ENCODE data around the gene NDUFS6.
"Not testable (repeated sequence)": the region's sequence is repeated elsewhere in the genome, so short reads cannot be mapped to it uniquely, and the experiment has no call there.

NDUFS6 gene

GRCh38 chr5:1799110-1799601, 2.1 kb upstream of the NDUFS6 start:
- peak; percentile 17 to 30 for ATAC-seq

DNA sequence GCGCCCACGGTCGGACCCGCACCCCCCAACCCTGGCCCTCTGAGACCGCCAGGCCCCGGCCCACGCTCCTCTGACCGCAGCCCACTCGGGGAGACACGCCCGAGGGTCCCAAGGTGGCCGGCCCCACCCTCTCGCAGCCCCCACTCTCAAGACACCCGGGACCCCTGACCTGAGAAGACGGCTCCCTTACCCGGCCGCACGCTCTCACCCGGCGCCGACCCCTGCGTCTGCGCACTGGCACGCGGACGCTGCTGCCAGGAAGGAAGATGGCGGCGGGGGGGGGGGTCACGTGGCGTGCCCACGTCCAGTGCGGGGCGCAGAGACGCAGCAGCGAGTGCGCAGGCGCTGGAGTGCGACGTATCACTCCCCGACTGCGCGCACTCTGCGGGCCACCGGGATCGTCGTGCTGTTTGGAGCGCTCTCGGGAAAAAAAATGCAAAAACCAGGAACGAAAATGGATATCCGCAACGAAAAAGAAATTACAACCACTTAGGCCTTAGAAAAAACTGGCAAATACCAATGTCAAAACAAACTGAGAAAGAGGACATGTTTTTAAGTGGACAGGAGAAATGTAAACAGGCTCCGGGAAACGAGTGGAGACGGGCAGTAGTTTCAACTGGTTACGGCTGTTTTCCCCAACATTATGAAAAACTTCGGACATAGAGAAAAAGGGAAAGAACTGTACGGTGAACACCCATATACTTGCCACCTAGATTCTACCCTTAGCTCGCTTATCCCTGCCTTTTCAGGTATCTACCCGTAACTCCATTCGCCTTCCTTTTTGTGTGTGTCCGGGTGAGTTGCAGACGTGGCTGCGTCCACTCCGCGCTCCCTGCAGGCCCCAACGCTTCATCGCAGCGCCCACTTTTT, 1.4 kb upstream of the NDUFS6 start, which contains the start of gene MRPL36:
MRPL36 (minus strand) TSS at position 236 of the 870 bp plus-strand sequence. CDS start 902 bp downstream, outside the sequence.
- peak; percentile 69 to 81 for ATAC-seq

- ATAC-seq: peak; percentile 46 to 59
Observed at GRCh38 chr5:1800472-1801221, 560 bp upstream of the NDUFS6 start.

GRCh38 chr5:1801967-1802295, 724 bp downstream of the NDUFS6 start:
- ATAC-seq: no peak

- ATAC-seq: no peak
Observed at GRCh38 chr5:1803192-1803591, 2.0 kb downstream of the NDUFS6 start.

DNA sequence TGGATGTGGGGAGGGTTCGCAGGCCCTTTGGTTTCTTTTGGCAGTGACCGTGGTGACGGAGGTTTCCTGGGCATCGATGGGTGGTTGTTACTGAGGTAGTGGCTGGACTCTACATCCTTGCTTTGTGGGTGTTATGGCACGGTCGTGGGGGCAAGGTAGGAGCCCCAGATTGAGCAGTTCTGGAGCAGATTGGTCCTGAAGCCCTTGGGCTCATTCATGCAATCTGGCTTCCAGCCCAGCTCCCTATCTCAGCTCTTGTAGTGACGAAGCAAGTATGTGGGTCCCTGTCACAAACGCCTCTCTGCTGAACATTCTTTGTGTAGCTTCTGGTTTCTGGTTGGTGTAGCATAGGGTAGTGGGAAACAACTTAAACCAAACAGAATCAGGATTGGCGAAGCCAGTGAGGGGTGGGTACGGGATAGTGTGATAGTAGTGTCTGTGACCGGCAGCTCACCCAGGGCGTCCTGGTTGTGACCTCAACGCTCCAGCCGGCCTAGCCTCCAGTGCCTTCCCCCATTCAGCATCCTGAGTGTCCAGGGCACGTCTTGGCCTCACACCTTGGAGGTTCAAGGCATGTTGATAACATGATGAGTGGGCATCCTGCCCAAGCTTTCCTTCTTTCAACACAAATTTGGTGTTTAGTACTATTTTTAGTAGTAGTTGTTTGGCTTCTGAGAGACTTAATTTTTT, 2.9 kb downstream of the NDUFS6 start:
- no peak for ATAC-seq

- no peak for ATAC-seq
Observed at GRCh38 chr5:1805326-1805725, 4.1 kb downstream of the NDUFS6 start.

- ATAC-seq: no peak
Observed at GRCh38 chr5:1805736-1806135, 4.5 kb downstream of the NDUFS6 start.

DNA sequence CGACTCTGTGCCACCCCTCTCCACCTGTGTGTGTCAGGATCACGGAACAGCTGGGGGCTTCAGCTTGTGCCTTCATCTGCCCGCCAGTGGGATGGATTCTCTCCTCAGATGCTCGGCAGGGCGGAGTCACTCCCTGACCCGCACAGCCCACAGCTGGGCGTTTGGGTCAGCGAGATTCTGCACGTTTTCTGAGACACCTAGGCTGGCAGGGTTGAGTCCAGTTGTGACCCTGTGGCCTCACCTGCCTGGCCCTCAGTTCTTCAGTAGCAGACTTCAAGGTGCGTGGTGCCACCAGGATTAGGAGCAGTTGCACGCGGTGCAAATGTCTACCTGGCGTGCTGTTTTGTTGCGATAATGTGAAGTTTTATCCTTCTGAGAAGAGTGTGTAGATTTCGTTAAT, 5.0 kb downstream of the NDUFS6 start:
- no peak for ATAC-seq

- ATAC-seq: no peak
Observed at GRCh38 chr5:1806974-1807373, 5.8 kb downstream of the NDUFS6 start.

DNA sequence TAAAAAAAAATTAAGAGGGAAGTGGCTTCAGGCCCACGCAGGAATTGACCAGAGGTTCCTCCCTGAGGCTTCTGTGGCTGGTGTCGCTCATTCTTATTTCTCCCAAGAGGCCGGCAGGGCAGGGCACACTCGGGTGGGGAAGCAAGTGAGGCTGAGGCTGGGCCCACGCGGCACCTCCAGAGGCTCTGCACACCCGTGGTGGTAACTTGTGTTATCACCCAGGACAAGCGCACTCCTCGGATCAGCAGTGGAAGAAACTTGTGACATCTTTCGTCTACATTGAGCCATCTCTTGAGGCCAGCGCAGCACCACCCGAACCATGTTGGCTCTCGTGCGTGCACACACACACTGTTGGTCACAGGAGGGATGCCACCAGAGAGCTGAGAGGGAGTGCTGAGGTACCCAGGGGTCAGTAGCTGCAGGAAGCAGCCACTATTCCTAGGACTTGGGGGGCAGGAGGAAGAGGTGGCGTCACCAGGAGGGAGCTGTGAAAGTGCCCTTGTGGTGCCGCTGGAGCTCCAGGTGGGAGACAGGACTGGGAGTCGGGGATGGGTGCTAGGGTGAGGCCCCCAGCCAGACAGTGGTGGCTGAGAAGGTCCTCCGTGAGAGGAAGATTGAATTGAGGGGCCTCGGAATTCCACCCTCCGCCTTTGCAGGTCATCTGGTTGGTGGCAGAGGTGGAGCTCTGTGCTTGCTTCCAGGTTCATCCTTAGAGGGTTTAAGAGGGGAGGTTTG, 6.4 kb downstream of the NDUFS6 start:
- no peak for ATAC-seq

- ATAC-seq: no peak
Observed at GRCh38 chr5:1808439-1808838, 7.2 kb downstream of the NDUFS6 start.

- ATAC-seq: no peak
Observed at GRCh38 chr5:1809416-1810035, 8.3 kb downstream of the NDUFS6 start.

DNA sequence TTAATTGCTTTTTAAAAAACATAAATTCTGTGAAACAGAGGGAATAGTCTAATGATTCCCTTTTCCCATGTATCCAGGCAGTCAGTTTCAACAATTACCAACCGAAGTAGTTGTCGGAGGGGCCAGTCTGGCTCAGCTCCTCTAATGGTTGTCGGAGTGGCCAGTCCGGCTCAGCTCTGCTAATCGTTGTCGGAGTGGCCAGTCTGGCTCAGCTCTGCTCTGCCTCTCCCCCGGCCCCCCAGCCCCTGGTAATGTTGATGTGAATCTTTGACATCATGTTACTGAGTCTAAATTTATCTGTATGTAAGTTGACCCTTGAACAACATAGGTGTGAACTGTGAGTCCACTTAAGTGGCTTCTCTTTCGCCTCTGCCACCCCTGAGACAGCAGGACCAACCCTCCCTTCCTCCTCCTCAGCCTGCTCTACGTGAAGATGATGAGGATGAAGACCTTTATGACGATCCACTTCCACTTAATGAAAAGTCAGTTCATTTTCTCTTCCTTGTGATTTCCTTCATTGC, 9.4 kb downstream of the NDUFS6 start:
- ATAC-seq: no peak

GRCh38 chr5:1814183-1815020, 13.2 kb downstream of the NDUFS6 start:
- no peak for ATAC-seq

GRCh38 chr5:1815071-1815786, 14.0 kb downstream of the NDUFS6 start:
- ATAC-seq: no peak

GRCh38 chr5:1815881-1816292, 14.7 kb downstream of the NDUFS6 start:
- no peak for ATAC-seq

DNA sequence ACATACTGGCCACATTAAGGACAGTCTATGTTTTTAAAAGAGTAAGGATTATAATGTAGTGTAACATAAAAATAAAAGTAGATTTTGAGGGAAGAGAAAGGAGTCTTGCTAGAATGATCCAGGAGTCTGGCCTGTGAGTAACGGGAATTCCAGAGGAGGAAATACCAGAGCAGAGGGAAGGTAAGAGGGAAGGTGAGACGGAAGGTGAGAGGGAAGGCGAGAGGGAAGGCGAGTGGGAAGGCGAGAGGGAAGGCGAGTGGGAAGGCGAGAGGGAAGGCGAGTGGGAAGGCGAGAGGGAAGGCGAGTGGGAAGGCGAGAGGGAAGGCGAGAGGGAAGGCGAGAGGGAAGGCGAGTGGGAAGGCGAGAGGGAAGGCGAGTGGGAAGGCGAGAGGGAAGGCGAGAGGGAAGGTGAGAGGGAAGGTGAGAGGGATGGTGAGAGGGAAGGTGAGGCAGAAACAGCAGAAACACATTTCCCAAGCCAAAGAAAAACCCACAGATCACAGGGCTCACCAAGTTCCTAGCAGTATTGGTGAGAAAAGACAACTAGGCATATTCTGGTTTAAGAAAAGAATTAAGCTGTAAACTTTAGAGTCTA, 15.4 kb downstream of the NDUFS6 start:
- ATAC-seq: not testable (repeated sequence)

DNA sequence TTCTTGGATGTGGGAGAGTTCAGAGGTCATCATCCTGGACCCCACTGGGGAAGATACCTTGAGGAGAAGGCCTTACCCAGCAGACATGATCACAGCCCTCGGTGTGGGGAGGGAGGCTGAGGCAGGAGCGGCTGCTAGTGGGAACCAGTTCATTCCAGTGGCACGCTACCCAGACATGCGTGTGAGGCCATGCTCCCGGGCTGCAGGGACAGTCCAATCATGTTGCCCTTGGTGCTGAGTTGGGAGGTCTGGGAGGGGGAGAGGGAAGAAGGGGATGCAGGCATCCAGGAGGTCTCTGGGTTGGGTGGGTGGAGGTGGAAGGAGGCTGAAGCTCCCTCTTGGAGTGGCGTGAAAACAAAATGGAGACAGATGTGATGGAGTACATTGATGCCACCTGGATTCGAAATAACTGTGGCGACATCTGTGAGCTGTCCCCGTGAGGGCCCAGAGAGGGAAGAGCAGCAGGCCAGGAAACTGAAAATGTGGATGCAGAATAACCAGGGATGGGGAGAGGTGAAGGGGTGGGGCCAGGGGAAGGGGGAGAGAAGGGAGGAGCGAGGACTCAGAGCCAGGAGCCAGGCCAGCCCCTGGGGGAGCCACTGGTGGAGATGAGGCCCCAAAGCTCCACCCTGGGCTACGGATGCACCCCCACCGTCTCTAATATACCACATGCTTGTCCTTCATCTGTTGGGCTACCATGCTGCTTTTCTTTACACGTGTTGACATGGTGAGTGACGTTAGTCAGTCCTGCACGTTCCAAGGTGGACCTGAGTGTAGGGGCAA, 16.2 kb downstream of the NDUFS6 start:
- ATAC-seq: no peak
